PC-3 (cell line): ENCODE measurements around the gene EMILIN1. TPM values are rescaled to one million over a fixed set of nuclear protein-coding genes. Genes with fewer than 3 reads are reported as not detected.

ENCODE experiments used
- ATAC-seq: fragments of 200-7000 bp; cut with Tn5 transposase; 2 replicates; pipeline ENCODE4 v1.9.1; 2020; ENCODE audit warnings: mild to moderate bottlenecking, moderate library complexity
- BruUV-seq: library from RNA; stranded (reverse); fragments of 400-500 nt; replicated peaks from 2 replicates; lab custom pipeline; 2021; lab: Mats Ljungman, UMichigan
- CTCF ChIA-PET: fragments of 300-600 bp; sonication (Branson Sonifier 250); formaldehyde crosslinking; loops from one replicate; lab custom pipeline; 2022; ENCODE audit warnings: antibody characterized with exemption; lab: Charles Lee
- POLR2A ChIA-PET: fragments of 300-600 bp; sonication (Branson Sonifier 250); formaldehyde crosslinking; loops from one replicate; lab custom pipeline; 2022; ENCODE audit warnings: antibody characterized with exemption; ENCODE audit not compliant: unreplicated experiment; lab: Charles Lee
- DNase-seq: peaks from one replicate; pipeline ENCODE4 v3.0.0-alpha.2; 2015
- H2AFZ ChIP-seq: fragments of 300-600 bp; sonication (generic); 2 replicates; pipeline ENCODE4 v1.6.0; 2016; ENCODE audit warnings: antibody characterized with exemption, low read length
- H3F3A ChIP-seq: fragments of 300-600 bp; sonication (generic); one replicate; pipeline ENCODE4 v1.6.0; 2017; ENCODE audit warnings: antibody characterized with exemption, low read length, control low read depth, mild to moderate bottlenecking; ENCODE audit not compliant: unreplicated experiment
- H3K27ac ChIP-seq: fragments of 300-600 bp; sonication (generic); 2 replicates; pipeline ENCODE4 v1.5.1; 2016; ENCODE audit warnings: mild to moderate bottlenecking, low read length
- H3K27me3 ChIP-seq: fragments of 300-600 bp; sonication (generic); 2 replicates; pipeline ENCODE4 v1.6.1; 2016; ENCODE audit warnings: low read length, mixed read lengths
- H3K36me3 ChIP-seq: fragments of 300-600 bp; sonication (generic); 2 replicates; pipeline ENCODE4 v1.6.1; 2016; ENCODE audit warnings: low read depth, mixed run types, low read length, mixed read lengths
- H3K4me1 ChIP-seq: fragments of 300-600 bp; sonication (generic); 2 replicates; pipeline ENCODE4 v1.5.1; 2016; ENCODE audit warnings: low read length; ENCODE audit not compliant: insufficient read depth
- H3K4me2 ChIP-seq: fragments of 300-600 bp; sonication (generic); 2 replicates; pipeline ENCODE4 v1.6.0; 2016; ENCODE audit warnings: low read length
- H3K4me3 ChIP-seq: fragments of 300-600 bp; sonication (generic); 2 replicates; pipeline ENCODE4 v1.5.1; 2016; ENCODE audit warnings: mild to moderate bottlenecking, low read length, mixed read lengths
- H3K79me2 ChIP-seq: fragments of 300-600 bp; sonication (generic); 2 replicates; pipeline ENCODE4 v1.6.1; 2017; ENCODE audit warnings: low read length, mixed read lengths
- H3K9ac ChIP-seq: fragments of 300-600 bp; sonication (generic); 2 replicates; pipeline ENCODE4 v1.6.0; 2016; ENCODE audit warnings: mild to moderate bottlenecking, low read length
- H3K9me2 ChIP-seq: fragments of 300-600 bp; sonication (generic); replicated peaks from 2 replicates; pipeline ENCODE4 v1.6.1; 2016; ENCODE audit warnings: mixed run types, low read length, mixed read lengths
- H3K9me3 ChIP-seq: fragments of 300-600 bp; sonication (generic); 2 replicates; pipeline ENCODE4 v1.6.1; 2016; ENCODE audit warnings: low read length, mixed read lengths
- H4K20me1 ChIP-seq: fragments of 300-600 bp; sonication (generic); 2 replicates; pipeline ENCODE4 v1.6.1; 2016; ENCODE audit warnings: low read length, mixed read lengths
- EZH2 ChIP-seq: fragments of 300-600 bp; sonication (generic); IDR thresholded peaks from one replicate; pipeline ENCODE4 v1.6.1; 2017; ENCODE audit warnings: antibody characterized with exemption, mild to moderate bottlenecking, low read length; ENCODE audit not compliant: unreplicated experiment
- EZH2phosphoT487 ChIP-seq: fragments of 300-600 bp; sonication (generic); IDR thresholded peaks from 2 replicates; pipeline ENCODE4 v1.6.1; 2018; ENCODE audit warnings: mild to moderate bottlenecking, antibody characterized with exemption, low read length, borderline replicate concordance
- intact Hi-C: fragments of 100-400 bp; cut with micrococcal nuclease; formaldehyde crosslinking; loops from 2 replicates; pipeline ENCODE4 v1.9.0; 2023
- total RNA-seq: library from RNA; depleted of rRNA; stranded (reverse); fragments of >200 nt; gene quantifications from 2 replicates; pipeline ENCODE4 v1.2.3, GENCODE V29; 2014
- TF ChIP-seq, protein P1 (sequence below): fragments of 300-600 bp; sonication (generic); conservative IDR thresholded peaks from 2 replicates; pipeline ENCODE4 v1.5.1; 2017; ENCODE audit warnings: antibody characterized with exemption, low read depth, mild to moderate bottlenecking, low read length

The EMILIN1 gene
- total RNA-seq, 1 experiment from 2014 or later, result 0.69 TPM

GRCh38 chr2:27049422-27050280 is 28.8 kb upstream of the EMILIN1 start:
- ChIA-PET CTCF (interaction anchor here (0.6 to 0.9 kb wide), 2 partner anchors 88 kb away, joined by 3 to 4 read pairs; no protein-coding TSS in a partner anchor), POLR2A (no interaction called here)
- peak overlapping the region; percentile 79 for H2AFZ ChIP-seq
- ATAC-seq, result peak; percentile 4
- H3F3A ChIP-seq, result no peaks in the 10 kb centered on the region
- no peaks in the 10 kb centered on the region for H3K9me2 ChIP-seq
- no peaks in the 10 kb centered on the region for H3K27me3 ChIP-seq
- H3K9me3 ChIP-seq, result no peaks in the 10 kb centered on the region
- peak overlapping the region; percentile 33 for H3K27ac ChIP-seq
- intact Hi-C loops, result loop anchor here (1.0 to 2.0 kb wide), 3 partner anchors 17 to 88 kb away; partner anchors contain the start of gene TMEM214
- peak overlapping the region; percentile 77 for H3K4me3 ChIP-seq
- no peaks in the 10 kb centered on the region for H4K20me1 ChIP-seq
- no peaks in the 10 kb centered on the region for H3K36me3 ChIP-seq
- H3K9ac ChIP-seq, result peak overlapping the region; percentile 61
- no peaks in the 10 kb centered on the region for H3K79me2 ChIP-seq
- no peak for TF ChIP-seq EZH2phosphoT487
- TF ChIP-seq EZH2, result no peak
- TF ChIP-seq, protein P1, sequence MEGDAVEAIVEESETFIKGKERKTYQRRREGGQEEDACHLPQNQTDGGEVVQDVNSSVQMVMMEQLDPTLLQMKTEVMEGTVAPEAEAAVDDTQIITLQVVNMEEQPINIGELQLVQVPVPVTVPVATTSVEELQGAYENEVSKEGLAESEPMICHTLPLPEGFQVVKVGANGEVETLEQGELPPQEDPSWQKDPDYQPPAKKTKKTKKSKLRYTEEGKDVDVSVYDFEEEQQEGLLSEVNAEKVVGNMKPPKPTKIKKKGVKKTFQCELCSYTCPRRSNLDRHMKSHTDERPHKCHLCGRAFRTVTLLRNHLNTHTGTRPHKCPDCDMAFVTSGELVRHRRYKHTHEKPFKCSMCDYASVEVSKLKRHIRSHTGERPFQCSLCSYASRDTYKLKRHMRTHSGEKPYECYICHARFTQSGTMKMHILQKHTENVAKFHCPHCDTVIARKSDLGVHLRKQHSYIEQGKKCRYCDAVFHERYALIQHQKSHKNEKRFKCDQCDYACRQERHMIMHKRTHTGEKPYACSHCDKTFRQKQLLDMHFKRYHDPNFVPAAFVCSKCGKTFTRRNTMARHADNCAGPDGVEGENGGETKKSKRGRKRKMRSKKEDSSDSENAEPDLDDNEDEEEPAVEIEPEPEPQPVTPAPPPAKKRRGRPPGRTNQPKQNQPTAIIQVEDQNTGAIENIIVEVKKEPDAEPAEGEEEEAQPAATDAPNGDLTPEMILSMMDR, result no peak
- no peak for DNase-seq
- BruUV-seq, result no TSS peak
- H3K4me2 ChIP-seq, result peak overlapping the region; percentile 94
- peaks cover 17% of the 10 kb centered on the region for H3K4me1 ChIP-seq

DNA sequence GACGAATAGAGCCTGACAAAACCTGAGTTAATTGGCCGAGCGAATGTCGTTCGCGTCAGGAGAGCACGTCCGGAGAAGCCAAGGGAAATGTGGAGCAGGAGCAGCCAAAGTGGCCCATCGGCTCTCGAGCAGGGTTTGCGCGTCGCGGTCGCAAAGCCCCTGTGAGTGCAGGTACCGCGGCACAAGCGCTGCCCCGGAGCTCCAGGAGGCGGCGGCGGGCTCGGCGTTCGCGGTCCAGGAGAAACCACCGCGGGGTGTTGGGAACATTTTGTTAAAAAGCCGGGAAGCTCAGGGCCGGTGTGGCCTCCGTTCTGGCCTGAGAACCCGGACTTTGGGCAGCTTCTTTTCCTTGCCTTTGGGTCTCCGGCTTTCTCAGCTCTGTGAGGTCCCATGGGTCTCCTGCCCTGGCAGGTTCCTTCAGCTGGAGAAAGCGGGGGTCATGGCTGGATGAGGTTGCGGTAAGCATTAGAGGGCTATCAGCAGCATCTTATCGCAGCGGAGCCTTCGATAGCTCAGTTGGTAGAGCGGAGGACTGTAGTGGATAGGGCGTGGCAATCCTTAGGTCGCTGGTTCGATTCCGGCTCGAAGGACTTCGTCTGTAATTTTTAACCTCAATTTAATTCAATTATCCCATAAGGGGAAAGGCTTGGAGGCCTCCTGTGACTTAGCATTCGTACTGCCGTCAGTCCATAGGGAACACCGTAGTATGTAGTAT is 28.0 kb upstream of the EMILIN1 start:
- Histone ChIP-seq H3F3A (no peaks in the 10 kb centered on the region), H2AFZ (peak overlapping the region; percentile 79), H3K4me3 (peak overlapping the region; percentile 77), H3K4me1 (peaks cover 17% of the 10 kb centered on the region), H3K9me3 (no peaks in the 10 kb centered on the region), H3K9me2 (no peaks in the 10 kb centered on the region), H4K20me1 (no peaks in the 10 kb centered on the region), H3K27ac (peak overlapping the region; percentile 52), H3K9ac (peak overlapping the region; percentile 61), H3K79me2 (no peaks in the 10 kb centered on the region), H3K4me2 (peak overlapping the region; percentile 94), H3K36me3 (no peaks in the 10 kb centered on the region), H3K27me3 (no peaks in the 10 kb centered on the region)
- intact Hi-C loops, result loop anchor here (1.0 to 2.0 kb wide), 3 partner anchors 18 to 89 kb away; partner anchors contain the start of gene TMEM214
- ATAC-seq, result peak; percentile 64
- ChIA-PET CTCF (interaction anchor here (0.9 kb wide), 1 partner anchor 89 kb away, joined by 4 read pairs; no protein-coding TSS in a partner anchor), POLR2A (interaction anchor here (1.0 kb wide), 1 partner anchor 83 kb away, joined by 3 read pairs; no protein-coding TSS in a partner anchor)
- no peak for TF ChIP-seq EZH2phosphoT487
- DNase-seq, result peak; percentile 97
- no TSS peak for BruUV-seq
